ENCODE data around the gene CD36.
A peak's percentile ranks its signal among the peaks of the same experiment; 100 is the strongest.

GRCh38 chr7:80681272-80681885 is 42.9 kb downstream of the CD36 start:
- no peak for TF ChIP-seq POLR2A (IDR thresholded peaks at IDR 0.05)
- TF ChIP-seq CTCF (IDR thresholded peaks at IDR 0.05): peak in 5 of 7 experiments; percentile 19 to 34 (median 32)

Data from body of pancreas (tissue), 4 donors.